Prostate gland (tissue), 2 donors: ENCODE results near the gene CEBPZOS. TPM values are rescaled to one million over a fixed set of nuclear protein-coding genes. Genes with fewer than 3 reads are reported as not detected.
A peak's percentile ranks its signal among the peaks of the same experiment; 100 is the strongest.
"Not testable (repeated sequence)": the region's sequence is repeated elsewhere in the genome, so short reads cannot be mapped to it uniquely, and the experiment has no call there.

Experiments used
- DNase-seq: peaks from one replicate; pipeline ENCODE4 v3.0.0-alpha.2; 2019; ENCODE audit warnings: low spot score
- H3K27ac ChIP-seq, 2 donors: fragments of 200-600 bp; sonication (generic); 2 replicates each; pipeline ENCODE4 v1.5.1; 2017 to 2019
- H3K27me3 ChIP-seq: fragments of 200-600 bp; sonication (generic); replicated peaks from 2 replicates; pipeline ENCODE4 v1.5.1; 2019; ENCODE audit not compliant: insufficient read depth
- H3K36me3 ChIP-seq, 2 donors: fragments of 200-600 bp; sonication (generic); 1 replicate in 1 of 2; 2 replicates in 1 of 2; pipeline versions ENCODE4 v1.5.1 to v1.8.1; 2017 to 2019
- H3K4me1 ChIP-seq: fragments of 200-600 bp; sonication (generic); replicated peaks from 2 replicates; pipeline ENCODE4 v1.5.1; 2019
- H3K4me3 ChIP-seq, 2 donors: fragments of 200-600 bp; sonication (generic); 2 replicates each; pipeline ENCODE4 v1.5.1; 2017 to 2019
- H3K9me3 ChIP-seq: fragments of 200-600 bp; sonication (generic); 2 replicates; pipeline ENCODE4 v1.5.1; 2017
- POLR2A ChIP-seq: fragments of 450-650 bp; IDR thresholded peaks from one replicate; pipeline ENCODE4 v1.6.1; 2016; ENCODE audit warnings: antibody characterized with exemption, mild to moderate bottlenecking
- POLR2AphosphoS5 ChIP-seq: sonication (generic); formaldehyde crosslinking; IDR thresholded peaks from one replicate; pipeline ENCODE4 v1.6.1; 2017; ENCODE audit warnings: antibody characterized with exemption
- WGBS: methylation state at CpG from one replicate; pipeline ENCODE4 v1.1.5; 2018; 5-methylcytosine and 5-hydroxymethylcytosine counted together
- intact Hi-C: fragments of 100-400 bp; cut with DNase I; formaldehyde crosslinking; loops from one replicate; pipeline ENCODE4 v1.14.2; 2022
- total RNA-seq, 2 donors: library from RNA; depleted of rRNA; stranded (reverse); fragments of >200 nt; gene quantifications; one replicate each; pipeline ENCODE4 v1.1.0, GENCODE V29; 2016
- TF ChIP-seq, protein P1 (sequence below), 4 experiments: fragments of 200-600 bp in 2 of 4; fragments of 450-650 bp in 2 of 4; sonication (generic) in 2 of 4; IDR thresholded peaks; 1 replicate in 3 of 4; 2 replicates in 1 of 4; pipeline ENCODE4 v1.5.1; 2016 to 2019; ENCODE audit warnings: antibody characterized with exemption in 4 of 4, mild to moderate bottlenecking in 2 of 4, moderate library complexity in 2 of 4

CEBPZOS gene
- total RNA-seq, 2 donors from 2014 or later, result 24.3 to 45.2 TPM

DNA sequence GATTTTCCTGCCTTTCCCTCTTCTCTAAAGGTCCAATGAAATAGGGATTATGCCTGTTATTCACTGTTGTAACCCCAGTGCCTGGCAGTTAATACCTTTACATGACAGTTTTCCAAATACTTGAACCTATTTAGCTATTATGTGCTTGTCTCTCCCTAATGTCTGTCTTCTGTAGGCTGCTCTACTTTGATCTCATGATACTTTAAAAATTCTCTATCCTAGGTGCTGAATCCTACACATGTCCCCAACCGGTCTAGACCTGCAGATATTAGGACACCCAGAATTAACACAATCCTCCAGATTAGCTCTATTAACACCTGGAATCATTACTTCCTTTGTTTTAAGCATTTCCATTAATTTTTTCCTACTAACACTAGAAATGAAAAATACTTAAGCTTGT lies 27.8 kb downstream of the CEBPZOS start:
- H3K27ac ChIP-seq, result no peak overlapping the region
- no peaks in the 10 kb centered on the region for H3K4me1 ChIP-seq
- intact Hi-C loops, result no loop called here
- no peak for TF ChIP-seq POLR2AphosphoS5
- WGBS, result 96% methylated on average over 1 of the region's 1 CpG
- no peak overlapping the region for H3K4me3 ChIP-seq
- peaks cover 0 to 2% of the 10 kb centered on the region in 2 donors for H3K36me3 ChIP-seq
- H3K9me3 ChIP-seq, result no peaks in the 10 kb centered on the region
- DNase-seq, result no peak
- H3K27me3 ChIP-seq, result no peaks in the 10 kb centered on the region

GRCh38 chr2:37225129-37225528 lies 28.8 kb downstream of the CEBPZOS start:
- H3K4me3 ChIP-seq, H3K27ac ChIP-seq, H3K4me1 ChIP-seq, DNase-seq, H3K27me3 ChIP-seq, intact Hi-C loops, H3K9me3 ChIP-seq, H3K36me3 ChIP-seq: not testable (repeated sequence)
- WGBS, result no CpG with 5 or more reads among the region's 2 CpGs

DNA sequence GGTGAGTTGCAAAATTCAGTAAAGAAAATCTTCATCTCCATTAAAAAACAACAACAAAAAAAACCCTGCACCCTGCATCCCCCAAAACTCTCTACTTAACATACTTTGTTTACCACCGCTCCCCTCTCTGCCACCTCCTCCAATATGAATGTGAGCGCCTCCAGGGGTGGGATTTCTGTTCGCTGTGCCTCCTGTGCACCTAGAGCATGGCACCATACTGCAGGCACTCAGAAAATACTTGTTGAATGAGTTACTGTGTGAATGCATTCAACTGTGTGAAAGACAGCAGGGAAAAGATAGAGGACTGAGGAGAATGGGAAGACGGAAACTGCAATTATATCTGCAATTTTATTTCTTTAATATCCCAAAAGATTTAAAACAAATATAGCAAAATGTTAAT lies 30.6 kb downstream of the CEBPZOS start:
- WGBS, result 95% methylated on average over 4 of the region's 4 CpGs
- Histone ChIP-seq H3K9me3 (no peaks in the 10 kb centered on the region), H3K4me3 (no peak overlapping the region), H3K4me1 (no peaks in the 10 kb centered on the region), H3K36me3 (peaks cover 0 to 2% of the 10 kb centered on the region in 2 donors), H3K27me3 (no peaks in the 10 kb centered on the region), H3K27ac (no peak overlapping the region)
- intact Hi-C loops, result no loop called here
- TF ChIP-seq, protein P1, sequence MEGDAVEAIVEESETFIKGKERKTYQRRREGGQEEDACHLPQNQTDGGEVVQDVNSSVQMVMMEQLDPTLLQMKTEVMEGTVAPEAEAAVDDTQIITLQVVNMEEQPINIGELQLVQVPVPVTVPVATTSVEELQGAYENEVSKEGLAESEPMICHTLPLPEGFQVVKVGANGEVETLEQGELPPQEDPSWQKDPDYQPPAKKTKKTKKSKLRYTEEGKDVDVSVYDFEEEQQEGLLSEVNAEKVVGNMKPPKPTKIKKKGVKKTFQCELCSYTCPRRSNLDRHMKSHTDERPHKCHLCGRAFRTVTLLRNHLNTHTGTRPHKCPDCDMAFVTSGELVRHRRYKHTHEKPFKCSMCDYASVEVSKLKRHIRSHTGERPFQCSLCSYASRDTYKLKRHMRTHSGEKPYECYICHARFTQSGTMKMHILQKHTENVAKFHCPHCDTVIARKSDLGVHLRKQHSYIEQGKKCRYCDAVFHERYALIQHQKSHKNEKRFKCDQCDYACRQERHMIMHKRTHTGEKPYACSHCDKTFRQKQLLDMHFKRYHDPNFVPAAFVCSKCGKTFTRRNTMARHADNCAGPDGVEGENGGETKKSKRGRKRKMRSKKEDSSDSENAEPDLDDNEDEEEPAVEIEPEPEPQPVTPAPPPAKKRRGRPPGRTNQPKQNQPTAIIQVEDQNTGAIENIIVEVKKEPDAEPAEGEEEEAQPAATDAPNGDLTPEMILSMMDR (IDR thresholded peaks at IDR 0.05), result no peak
- TF ChIP-seq POLR2AphosphoS5 (no peak), POLR2A (no peak)
- DNase-seq, result no peak

GRCh38 chr2:37228788-37229187 lies 32.5 kb downstream of the CEBPZOS start:
- WGBS, result 93% methylated on average over 3 of the region's 3 CpGs

GRCh38 chr2:37230581-37230980 lies 34.3 kb downstream of the CEBPZOS start:
- WGBS, result 1% methylated on average over 8 of the region's 8 CpGs
- Histone ChIP-seq H3K4me3 (peak overlapping the region; percentile 66 to 67), H3K4me1 (no peaks in the 10 kb centered on the region), H3K27me3 (no peaks in the 10 kb centered on the region), H3K27ac (peak overlapping the region; percentile 87 to 89), H3K9me3 (no peaks in the 10 kb centered on the region), H3K36me3 (peaks cover 0 to 2% of the 10 kb centered on the region in 2 donors)
- intact Hi-C loops, result loop anchor here (5.0 kb wide), 1 partner anchor 73 kb away; the partner anchor contains the start of gene EIF2AK2
- TF ChIP-seq POLR2A (no peak), POLR2AphosphoS5 (no peak)
- TF ChIP-seq, protein P1 (IDR thresholded peaks at IDR 0.05), result no peak
- DNase-seq, result no peak

More at GRCh38 chr2:37228788-37229187, 32.5 kb downstream of the CEBPZOS start:
- no peak overlapping the region for H3K4me3 ChIP-seq
- H3K27me3 ChIP-seq, result no peaks in the 10 kb centered on the region
- intact Hi-C loops, result no loop called here
- TF ChIP-seq POLR2A, result no peak
- DNase-seq, result no peak
- H3K36me3 ChIP-seq, result peaks cover 0 to 2% of the 10 kb centered on the region in 2 donors
- H3K27ac ChIP-seq, result no peak overlapping the region
- H3K9me3 ChIP-seq, result no peaks in the 10 kb centered on the region
- no peaks in the 10 kb centered on the region for H3K4me1 ChIP-seq

- Histone ChIP-seq H3K27ac (peak within 1 kb of the TSS; percentile 87 to 89), H3K9me3 (no peaks in the 10 kb centered on the region), H3K36me3 (peaks cover 0 to 2% of the 10 kb centered on the region in 2 donors), H3K27me3 (no peaks in the 10 kb centered on the region), H3K4me3 (peak within 1 kb of the TSS; percentile 66 to 67), H3K4me1 (no peaks in the 10 kb centered on the region)
- DNase-seq, result peak; percentile 91
- TF ChIP-seq POLR2AphosphoS5 (peak; percentile 93), POLR2A (peak; percentile 78)
- TF ChIP-seq, protein P1 (IDR thresholded peaks at IDR 0.05), result peak in 1 of 4 experiments; percentile 20
- WGBS, result 0% methylated on average over 69 of the region's 73 CpGs
- intact Hi-C loops, result loop anchor here (5.0 kb wide), 1 partner anchor 74 kb away; the partner anchor contains the start of gene EIF2AK2
Measured at GRCh38 chr2:37231241-37232130, 35.2 kb downstream of the CEBPZOS start, which contains the start of the genes CEBPZ and NDUFAF7. Gene CEBPZ (minus strand): TSS chr2:37231596. CDS start chr2:37231567, 29 bp downstream. Gene NDUFAF7 (plus strand): TSS chr2:37231658. CDS start chr2:37231706, 48 bp downstream.
